ENCODE results near the gene DNAJC1. TPM values are rescaled to one million over a fixed set of nuclear protein-coding genes. Genes with fewer than 3 reads are reported as not detected.

DNAJC1 gene
- polyA plus RNA-seq, 1 donor = 29.5 TPM

- no peak for DNase-seq
These were observed 38.4 kb downstream of the DNAJC1 start for GRCh38 chr10:21964983-21965665.

GRCh38 chr10:21962358-21962757 lies 41.2 kb downstream of the DNAJC1 start:
- DNase-seq = no peak

- DNase-seq = no peak
These were observed 41.7 kb downstream of the DNAJC1 start for GRCh38 chr10:21961847-21962246.

GRCh38 chr10:21959998-21960397 lies 43.5 kb downstream of the DNAJC1 start:
- DNase-seq = no peak

- no peak for DNase-seq
These were observed 48.8 kb downstream of the DNAJC1 start for GRCh38 chr10:21954690-21955089.

GRCh38 chr10:21954132-21954531 lies 49.4 kb downstream of the DNAJC1 start:
- no peak for DNase-seq

- peak; percentile 34 for DNase-seq
These were observed 49.9 kb downstream of the DNAJC1 start for GRCh38 chr10:21953585-21954057.

- DNase-seq = no peak
These were observed 53.0 kb downstream of the DNAJC1 start for GRCh38 chr10:21950566-21950965.

GRCh38 chr10:21946946-21947345 lies 56.6 kb downstream of the DNAJC1 start:
- DNase-seq = no peak

- no peak for DNase-seq
These were observed 58.7 kb downstream of the DNAJC1 start for GRCh38 chr10:21944727-21945386.

GRCh38 chr10:21943633-21944265 lies 59.8 kb downstream of the DNAJC1 start:
- no peak for DNase-seq

GRCh38 chr10:21935439-21936023 lies 68.0 kb downstream of the DNAJC1 start:
- DNase-seq = no peak

- no peak for DNase-seq
These were observed 69.2 kb downstream of the DNAJC1 start for GRCh38 chr10:21934307-21934706.

GRCh38 chr10:21929070-21929469 lies 74.5 kb downstream of the DNAJC1 start:
- DNase-seq = no peak

- no peak for DNase-seq
These were observed 75.7 kb downstream of the DNAJC1 start for GRCh38 chr10:21927631-21928353.

GRCh38 chr10:21926949-21927348 lies 76.6 kb downstream of the DNAJC1 start:
- DNase-seq = no peak

- no peak for DNase-seq
These were observed 77.1 kb downstream of the DNAJC1 start for GRCh38 chr10:21926358-21926925.

GRCh38 chr10:21925851-21926250 lies 77.7 kb downstream of the DNAJC1 start:
- no peak for DNase-seq

GRCh38 chr10:21924511-21924910 lies 79.0 kb downstream of the DNAJC1 start:
- DNase-seq = no peak

- DNase-seq = no peak
These were observed 82.9 kb downstream of the DNAJC1 start for GRCh38 chr10:21920633-21921032.

GRCh38 chr10:21919906-21920305 lies 83.6 kb downstream of the DNAJC1 start:
- DNase-seq = no peak

- no peak for DNase-seq
These were observed 84.4 kb downstream of the DNAJC1 start for GRCh38 chr10:21919117-21919516.

All from left kidney (tissue), 2 donors.